Measurements from ENCODE around the gene TRAF2. TPM values are rescaled to one million over a fixed set of nuclear protein-coding genes. Genes with fewer than 3 reads are reported as not detected.

TRAF2 gene
- total and polyA plus RNA-seq, 2 donors (not counting 3 experiments of a cell fraction or from before 2014, with no cell fraction given) = 10.9 to 23.1 TPM

DNA sequence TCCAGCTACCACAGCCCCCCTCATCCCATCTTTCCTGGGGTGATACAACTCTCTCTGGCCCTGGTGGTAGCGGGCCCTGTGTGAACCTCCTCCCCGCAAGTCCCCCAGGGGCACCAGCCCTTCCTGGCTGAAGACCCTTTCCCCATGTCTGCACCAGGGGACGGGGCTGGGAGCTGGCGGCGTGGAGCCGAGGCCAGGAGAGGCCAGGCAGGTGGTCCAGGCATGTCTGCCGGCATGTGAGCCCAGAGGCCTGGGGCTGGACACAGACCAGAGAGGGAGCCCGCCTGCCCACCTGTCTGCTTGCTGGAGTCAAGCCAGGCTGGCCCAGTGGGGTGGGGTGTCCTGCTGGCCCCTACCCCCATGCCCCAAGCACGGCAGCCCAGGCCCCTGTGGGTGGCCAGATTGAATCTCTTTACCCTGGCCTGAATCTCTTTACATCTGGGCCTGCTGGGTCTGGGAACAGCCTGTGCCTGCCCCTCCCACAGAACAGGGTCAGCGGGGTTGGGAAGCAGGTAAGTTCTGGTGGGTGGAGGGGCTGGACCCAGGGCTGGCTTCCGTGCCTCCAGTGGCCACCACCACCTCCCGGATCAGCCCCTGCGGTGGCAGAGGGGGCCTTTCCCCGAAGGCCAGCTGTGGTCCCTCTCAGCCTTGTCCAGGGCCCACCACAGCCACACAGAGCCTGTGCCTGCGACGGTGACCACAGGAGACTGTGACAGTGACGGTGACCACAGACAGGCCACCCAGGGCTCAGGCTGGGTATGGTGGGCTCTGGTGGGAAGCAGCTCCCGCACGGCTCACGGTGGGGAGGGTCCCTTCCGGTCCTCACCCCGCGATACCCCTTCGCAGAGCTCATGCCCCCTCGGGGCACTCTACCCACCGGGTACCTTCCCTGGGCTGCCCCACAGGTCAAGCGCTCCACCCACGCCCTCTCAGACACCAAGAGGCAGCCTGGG lies 72.9 kb downstream of the TRAF2 start:
- no peak for FAIRE-seq

DNA sequence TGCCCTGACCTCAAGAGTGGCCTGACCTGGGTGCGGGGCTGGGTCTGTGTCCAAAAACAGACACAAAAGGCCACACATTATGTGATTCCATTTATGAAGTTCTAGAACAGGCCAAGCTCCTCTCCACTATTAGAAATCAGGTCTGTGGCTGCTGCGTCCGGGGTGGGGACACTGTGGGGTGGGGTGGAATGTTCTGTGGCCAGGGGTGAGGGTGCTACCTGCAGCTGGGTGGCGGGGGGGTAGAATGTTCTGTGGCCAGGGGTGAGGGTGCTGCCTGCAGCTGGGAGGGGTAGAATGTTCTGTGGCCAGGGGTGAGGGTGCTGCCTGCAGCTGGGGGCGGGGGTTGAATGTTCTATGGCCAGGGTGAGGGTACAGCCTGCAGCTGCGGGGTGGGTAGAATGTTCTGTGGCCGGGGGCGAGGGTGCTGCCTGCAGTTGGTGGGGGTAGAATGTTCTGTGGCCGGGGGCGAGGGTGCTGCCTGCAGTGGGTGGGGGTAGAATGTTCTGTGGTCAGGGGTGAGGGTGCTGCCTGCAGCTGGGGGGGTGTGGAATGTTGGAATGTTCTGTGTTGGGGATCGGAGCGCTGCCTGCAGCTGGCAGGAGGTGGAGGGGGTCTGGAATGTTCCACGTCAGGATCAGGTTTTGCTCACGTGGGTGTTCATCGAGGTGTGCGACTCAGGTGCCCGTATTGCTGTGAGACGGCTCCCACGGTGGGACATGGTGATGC lies 74.1 kb downstream of the TRAF2 start:
- no peaks in the 10 kb centered on the region for H3K27me3 ChIP-seq (ENCODE audit: control insufficient read depth in 2 of 2, insufficient read depth in 2 of 2, low read length in 2 of 2)
- no peaks in the 10 kb centered on the region for H3K4me1 ChIP-seq (ENCODE audit: control insufficient read depth, extremely low read depth, insufficient read depth, low read length)
- no peak for DNase-seq (ENCODE audit: low read depth, low spot score)
- intact Hi-C loops (cut with micrococcal nuclease) (no loop called here), dilution Hi-C loops (cut with MboI; ENCODE audit: extremely low pct_ligation_motif_present, low sequenced_read_pairs) (no loop called here)
- no peaks in the 10 kb centered on the region for H4K20me1 ChIP-seq (replicated peaks; ENCODE audit: control insufficient read depth, extremely low read depth, insufficient read depth, low read length)
- no peak for FAIRE-seq
- no peaks in the 10 kb centered on the region for H3K9me1 ChIP-seq (replicated peaks; ENCODE audit: control insufficient read depth, extremely low read depth, insufficient read depth, low read length)
- POLR2A ChIA-PET = no interaction called here
- CTCF ChIA-PET = interaction anchor here (0.6 to 1.4 kb wide), 4 partner anchors 13 to 103 kb away, joined by 3 to 6 read pairs (median 4); no protein-coding TSS in a partner anchor
- H3K79me2 ChIP-seq (ENCODE audit: control insufficient read depth, insufficient read depth, low read length) = no peaks in the 10 kb centered on the region
- no peak overlapping the region for H3K4me3 ChIP-seq (replicated peaks in 1 of 3; ENCODE audit: insufficient read depth in 1 of 3, low read depth in 1 of 3, low read length in 3 of 3)
- H3K27ac ChIP-seq (ENCODE audit: insufficient read depth, low read depth, low read length) = no peak overlapping the region
- no peak overlapping the region for H3K4me2 ChIP-seq (ENCODE audit: insufficient read depth, low read length)
- H2AFZ ChIP-seq (ENCODE audit: low read depth, low read length) = no peak overlapping the region
- H3K9ac ChIP-seq (replicated peaks; ENCODE audit: extremely low read depth, insufficient read depth, low read length) = no peak overlapping the region
- H3K9me3 ChIP-seq (replicated peaks; ENCODE audit: control insufficient read depth, insufficient read depth, low read length) = no peaks in the 10 kb centered on the region
- no peaks in the 10 kb centered on the region for H3K36me3 ChIP-seq (ENCODE audit: control insufficient read depth in 2 of 2, extremely low read depth in 1 of 2, insufficient read depth in 2 of 2, low read length in 2 of 2)
- TF ChIP-seq FOS (IDR thresholded peaks at IDR 0.05; ENCODE audit: borderline replicate concordance, insufficient read depth, low read length) = no peak
- no peak for TF ChIP-seq MYC (IDR thresholded peaks at IDR 0.05; ENCODE audit: low read depth, low read length)
- TF ChIP-seq EZH2 (IDR thresholded peaks at IDR 0.05; ENCODE audit: borderline replicate concordance, low read depth, low read length, severe bottlenecking) = no peak
- TF ChIP-seq, protein P1, sequence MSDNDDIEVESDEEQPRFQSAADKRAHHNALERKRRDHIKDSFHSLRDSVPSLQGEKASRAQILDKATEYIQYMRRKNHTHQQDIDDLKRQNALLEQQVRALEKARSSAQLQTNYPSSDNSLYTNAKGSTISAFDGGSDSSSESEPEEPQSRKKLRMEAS (IDR thresholded peaks at IDR 0.05; ENCODE audit: insufficient read depth, insufficient read length) = no peak
- TF ChIP-seq JUN (IDR thresholded peaks at IDR 0.05; ENCODE audit: borderline replicate concordance, insufficient read depth, insufficient read length, low read depth) = no peak
- TF ChIP-seq POLR2A (IDR thresholded peaks at IDR 0.05; ENCODE audit: low read depth, low read length) = no peak
- no peak for TF ChIP-seq GATA2 (IDR thresholded peaks at IDR 0.05; ENCODE audit: insufficient read depth, insufficient read length, low read depth, low read length)
- no peak for TF ChIP-seq POLR2AphosphoS5 (IDR thresholded peaks at IDR 0.05; ENCODE audit: insufficient read depth, low read depth, low read length)
- TF ChIP-seq, protein P2, sequence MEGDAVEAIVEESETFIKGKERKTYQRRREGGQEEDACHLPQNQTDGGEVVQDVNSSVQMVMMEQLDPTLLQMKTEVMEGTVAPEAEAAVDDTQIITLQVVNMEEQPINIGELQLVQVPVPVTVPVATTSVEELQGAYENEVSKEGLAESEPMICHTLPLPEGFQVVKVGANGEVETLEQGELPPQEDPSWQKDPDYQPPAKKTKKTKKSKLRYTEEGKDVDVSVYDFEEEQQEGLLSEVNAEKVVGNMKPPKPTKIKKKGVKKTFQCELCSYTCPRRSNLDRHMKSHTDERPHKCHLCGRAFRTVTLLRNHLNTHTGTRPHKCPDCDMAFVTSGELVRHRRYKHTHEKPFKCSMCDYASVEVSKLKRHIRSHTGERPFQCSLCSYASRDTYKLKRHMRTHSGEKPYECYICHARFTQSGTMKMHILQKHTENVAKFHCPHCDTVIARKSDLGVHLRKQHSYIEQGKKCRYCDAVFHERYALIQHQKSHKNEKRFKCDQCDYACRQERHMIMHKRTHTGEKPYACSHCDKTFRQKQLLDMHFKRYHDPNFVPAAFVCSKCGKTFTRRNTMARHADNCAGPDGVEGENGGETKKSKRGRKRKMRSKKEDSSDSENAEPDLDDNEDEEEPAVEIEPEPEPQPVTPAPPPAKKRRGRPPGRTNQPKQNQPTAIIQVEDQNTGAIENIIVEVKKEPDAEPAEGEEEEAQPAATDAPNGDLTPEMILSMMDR (IDR thresholded peaks at IDR 0.05; ENCODE audit: extremely low read depth in 1 of 2, insufficient read depth in 1 of 2, low read depth in 1 of 2, low read length in 2 of 2) = no peak
- no TSS peak for BruUV-seq (replicated peaks)

More for the DNA sequence above, 72.9 kb downstream of the TRAF2 start:
- DNase-seq (ENCODE audit: low read depth, low spot score) = no peak
- no peak overlapping the region for H3K4me2 ChIP-seq (ENCODE audit: insufficient read depth, low read length)
- H3K79me2 ChIP-seq (ENCODE audit: control insufficient read depth, insufficient read depth, low read length) = no peaks in the 10 kb centered on the region
- TF ChIP-seq EZH2 (IDR thresholded peaks at IDR 0.05; ENCODE audit: borderline replicate concordance, low read depth, low read length, severe bottlenecking) (no peak), POLR2A (IDR thresholded peaks at IDR 0.05; ENCODE audit: low read depth, low read length) (no peak), JUN (IDR thresholded peaks at IDR 0.05; ENCODE audit: borderline replicate concordance, insufficient read depth, insufficient read length, low read depth) (no peak), GATA2 (IDR thresholded peaks at IDR 0.05; ENCODE audit: insufficient read depth, insufficient read length, low read depth, low read length) (no peak), POLR2AphosphoS5 (IDR thresholded peaks at IDR 0.05; ENCODE audit: insufficient read depth, low read depth, low read length) (no peak)
- TF ChIP-seq, protein P1 (IDR thresholded peaks at IDR 0.05; ENCODE audit: insufficient read depth, insufficient read length) = no peak
- BruUV-seq (replicated peaks) = no TSS peak
- dilution Hi-C loops (cut with MboI; ENCODE audit: extremely low pct_ligation_motif_present, low sequenced_read_pairs) (no loop called here), intact Hi-C loops (cut with micrococcal nuclease) (no loop called here)
- H4K20me1 ChIP-seq (replicated peaks; ENCODE audit: control insufficient read depth, extremely low read depth, insufficient read depth, low read length) = no peaks in the 10 kb centered on the region
- no peaks in the 10 kb centered on the region for H3K27me3 ChIP-seq (ENCODE audit: control insufficient read depth in 2 of 2, insufficient read depth in 2 of 2, low read length in 2 of 2)
- ChIA-PET POLR2A (no interaction called here), CTCF (interaction anchor here (0.6 to 1.4 kb wide), 4 partner anchors 11 to 105 kb away, joined by 3 to 6 read pairs (median 4); no protein-coding TSS in a partner anchor)
- H3K9ac ChIP-seq (replicated peaks; ENCODE audit: extremely low read depth, insufficient read depth, low read length) = no peak overlapping the region
- no peaks in the 10 kb centered on the region for H3K9me1 ChIP-seq (replicated peaks; ENCODE audit: control insufficient read depth, extremely low read depth, insufficient read depth, low read length)
- H3K27ac ChIP-seq (ENCODE audit: insufficient read depth, low read depth, low read length) = no peak overlapping the region
- no peak overlapping the region for H2AFZ ChIP-seq (ENCODE audit: low read depth, low read length)
- no peaks in the 10 kb centered on the region for H3K4me1 ChIP-seq (ENCODE audit: control insufficient read depth, extremely low read depth, insufficient read depth, low read length)
- H3K36me3 ChIP-seq (ENCODE audit: control insufficient read depth in 2 of 2, extremely low read depth in 1 of 2, insufficient read depth in 2 of 2, low read length in 2 of 2) = no peaks in the 10 kb centered on the region
- no peaks in the 10 kb centered on the region for H3K9me3 ChIP-seq (replicated peaks; ENCODE audit: control insufficient read depth, insufficient read depth, low read length)
- H3K4me3 ChIP-seq (replicated peaks in 1 of 3; ENCODE audit: insufficient read depth in 1 of 3, low read depth in 1 of 3, low read length in 3 of 3) = no peak overlapping the region
